T1000 (cell line): ENCODE measurements around the gene SUSD2.

Source experiments
- DNase-seq: peaks from one replicate; lab custom pipeline; 2025; ENCODE audit warnings: mixed read lengths; lab: John Stamatoyannopoulos, UW

Gene SUSD2

GRCh38 chr22:24153959-24154358 is 27.3 kb upstream of the SUSD2 start:
- DNase-seq, result no peak

DNA sequence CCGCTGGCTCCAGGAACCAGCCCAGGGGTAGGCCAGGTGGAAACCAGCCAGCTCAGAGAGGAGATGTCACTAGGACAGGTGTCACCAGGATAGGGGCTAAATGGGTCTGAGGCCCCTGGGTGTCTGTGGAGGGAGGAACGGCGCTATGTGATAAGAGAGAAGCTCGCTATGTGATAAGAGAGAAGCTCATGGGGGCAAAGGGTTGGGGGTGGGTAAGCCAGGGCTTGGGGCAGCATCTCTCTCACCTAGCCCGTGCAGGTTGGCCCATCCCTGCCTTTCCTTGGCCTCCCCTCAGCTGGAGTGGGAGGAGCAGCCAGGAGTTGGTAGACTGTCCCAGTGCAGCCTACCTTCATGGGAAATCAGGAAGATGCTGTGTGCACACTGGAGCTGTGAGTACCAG is 26.5 kb upstream of the SUSD2 start:
- no peak for DNase-seq

DNA sequence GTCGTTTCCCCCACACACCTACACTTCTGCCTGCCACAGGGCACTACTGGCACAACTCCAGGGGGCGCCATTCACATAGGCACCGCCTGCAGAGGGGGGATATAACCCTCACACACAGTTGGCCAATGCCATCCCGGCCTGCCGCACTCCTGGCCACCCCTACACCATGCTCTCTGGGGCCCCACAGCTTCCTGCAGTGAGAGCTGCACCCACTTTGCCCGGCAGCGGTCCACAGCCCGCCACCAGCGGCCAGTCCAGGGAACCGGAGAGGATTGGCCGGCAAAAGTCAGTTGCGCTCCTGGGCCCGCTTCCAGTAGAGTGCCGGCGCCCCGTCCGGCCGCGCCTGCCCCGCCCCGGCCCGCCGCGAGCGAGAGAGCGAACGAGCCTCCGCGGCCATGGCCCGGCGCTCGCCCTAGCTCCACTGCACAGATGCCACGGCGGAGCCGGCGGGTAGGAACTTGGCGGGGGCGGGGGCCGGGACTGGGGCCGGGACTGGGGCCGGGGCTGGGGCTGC is 25.6 kb upstream of the SUSD2 start:
- DNase-seq, result peak; percentile 33

- no peak for DNase-seq
Measured at GRCh38 chr22:24156141-24156912, 25.0 kb upstream of the SUSD2 start.

- DNase-seq, result peak; percentile 69
Measured at GRCh38 chr22:24156913-24157821, 24.1 kb upstream of the SUSD2 start.

- peak; percentile 15 for DNase-seq
Measured at GRCh38 chr22:24157822-24158135, 23.5 kb upstream of the SUSD2 start.

- no peak for DNase-seq
Measured at GRCh38 chr22:24159650-24160049, 21.6 kb upstream of the SUSD2 start.

- no peak for DNase-seq
Measured at GRCh38 chr22:24160546-24160945, 20.7 kb upstream of the SUSD2 start.

DNA sequence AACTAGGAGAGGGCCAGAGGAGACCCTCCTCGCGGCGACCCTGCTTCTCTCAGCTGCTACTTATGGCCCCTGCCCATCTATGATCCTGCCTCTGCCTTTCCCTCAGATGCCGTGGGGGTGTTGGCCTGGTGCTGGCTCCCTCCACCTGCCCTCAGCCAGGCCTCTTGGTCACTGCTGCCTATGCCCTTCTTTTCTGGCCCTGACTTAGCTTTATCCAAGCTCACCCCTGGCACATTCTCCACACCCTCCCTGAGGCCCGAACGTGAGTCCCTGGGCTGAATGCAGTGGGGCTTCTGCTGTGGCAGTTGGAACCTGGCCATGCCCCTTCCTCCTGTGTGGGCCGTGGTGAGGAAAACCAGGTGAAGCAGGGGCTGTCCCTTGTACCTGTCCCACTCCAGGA is 19.8 kb upstream of the SUSD2 start:
- no peak for DNase-seq

DNA sequence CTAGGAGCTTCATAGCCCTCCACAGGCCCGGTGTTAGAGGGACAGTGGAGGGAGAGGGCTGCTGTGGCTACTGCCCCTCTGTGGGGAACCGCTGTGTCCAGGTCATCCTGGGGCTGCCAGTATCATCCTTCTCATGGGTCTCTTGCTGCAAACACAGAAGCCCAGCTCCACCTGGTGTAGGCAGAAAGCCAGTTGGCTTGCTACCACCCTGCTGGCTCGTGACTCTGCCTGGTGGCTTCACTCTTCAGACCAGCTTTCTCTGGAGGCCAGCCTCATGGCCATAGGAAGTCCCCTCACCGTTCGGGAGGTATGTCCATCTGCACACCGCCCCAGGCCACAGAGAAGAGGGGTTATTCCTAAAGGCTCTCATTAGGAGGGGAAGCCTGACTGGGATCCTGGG is 19.4 kb upstream of the SUSD2 start:
- DNase-seq, result no peak

- DNase-seq, result no peak
Measured at GRCh38 chr22:24162436-24162835, 18.9 kb upstream of the SUSD2 start.

DNA sequence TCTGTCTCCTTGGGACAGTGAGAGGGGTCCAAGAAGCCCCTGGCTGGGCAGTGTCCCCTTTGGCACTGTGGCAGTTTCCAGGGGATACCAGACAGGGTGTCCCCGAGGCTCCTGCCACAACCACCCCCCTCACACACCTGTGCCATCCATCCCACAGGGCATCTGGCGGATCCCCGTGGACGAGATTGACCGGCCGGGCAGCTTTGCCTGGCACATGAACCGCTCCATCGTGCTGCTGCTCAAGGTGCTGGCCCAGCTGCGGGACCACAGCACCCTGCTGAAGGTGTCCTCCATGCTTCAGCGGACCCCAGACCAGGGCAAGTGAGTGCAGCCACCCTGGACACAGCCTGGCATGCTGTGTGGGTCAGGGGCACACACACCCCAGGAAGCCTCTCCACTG is 17.0 kb upstream of the SUSD2 start:
- DNase-seq, result no peak

- no peak for DNase-seq
Measured at GRCh38 chr22:24164940-24165339, 16.3 kb upstream of the SUSD2 start.

GRCh38 chr22:24165673-24166072 is 15.6 kb upstream of the SUSD2 start:
- DNase-seq, result no peak

DNA sequence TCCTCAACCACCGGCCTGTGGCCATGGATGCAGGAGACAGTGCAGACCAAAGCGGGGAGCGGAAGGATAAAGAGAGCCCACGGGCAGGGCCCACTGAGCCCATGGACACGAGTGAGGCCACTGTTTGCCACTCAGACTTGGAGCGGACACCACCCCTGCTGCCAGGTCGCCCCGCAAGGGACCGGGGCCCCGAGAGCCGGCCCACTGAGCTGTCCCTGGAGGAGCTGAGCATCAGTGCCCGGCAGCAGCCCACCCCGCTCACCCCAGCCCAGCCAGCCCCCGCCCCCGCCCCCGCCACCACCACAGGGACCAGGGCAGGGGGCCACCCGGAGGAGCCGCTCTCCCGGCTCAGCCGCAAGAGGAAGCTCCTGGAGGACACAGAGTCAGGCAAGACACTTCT is 14.5 kb upstream of the SUSD2 start:
- no peak for DNase-seq

DNA sequence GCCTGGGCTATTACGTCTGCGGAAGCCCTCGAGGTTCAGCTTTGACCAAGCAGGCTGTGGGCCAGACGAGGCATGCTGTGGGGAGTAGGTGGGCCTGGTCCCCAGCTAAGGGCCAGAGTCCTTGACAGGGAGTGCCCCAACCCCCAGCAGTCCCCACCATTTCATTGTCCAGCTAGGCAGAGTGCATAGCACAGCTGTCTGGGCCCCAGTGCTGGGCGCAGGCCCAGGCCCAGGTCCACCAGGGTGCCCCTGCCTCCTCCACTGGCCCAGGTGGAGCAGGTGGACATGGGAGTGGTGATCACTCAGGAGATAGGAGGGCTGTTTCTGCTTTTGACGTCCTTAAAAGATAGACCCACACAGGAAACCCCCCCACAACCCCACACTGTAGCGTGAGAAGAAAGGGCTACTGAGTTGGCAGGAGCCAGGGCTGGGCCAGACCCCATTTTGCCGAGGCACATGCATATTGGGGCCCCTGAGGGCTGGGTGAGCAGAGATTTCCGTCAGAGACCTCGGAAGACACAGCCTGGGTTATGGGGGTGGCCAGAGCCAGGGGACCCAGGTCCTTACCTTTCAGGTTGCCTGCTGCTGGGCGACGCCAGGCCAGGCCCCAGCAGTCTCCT is 11.7 kb upstream of the SUSD2 start:
- no peak for DNase-seq

DNA sequence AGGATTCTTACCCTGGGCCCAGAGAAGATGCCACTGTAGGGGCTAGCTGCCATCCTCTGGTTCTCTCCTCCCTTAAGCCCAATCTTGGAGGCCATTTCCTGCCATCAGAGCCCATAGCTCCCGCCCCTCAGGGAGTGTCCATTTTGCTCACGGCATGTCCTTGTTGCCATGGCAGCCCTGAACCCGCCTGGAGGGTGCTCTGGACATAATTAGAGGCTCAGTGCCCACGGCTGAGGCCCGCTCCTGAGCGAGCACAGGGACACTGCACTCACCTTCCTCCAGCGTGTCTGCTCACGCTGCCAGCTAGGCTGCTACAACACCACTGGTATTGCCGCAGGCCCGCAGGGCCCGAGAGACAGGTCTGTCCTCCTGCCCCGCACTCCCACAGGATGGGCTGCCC is 11.1 kb upstream of the SUSD2 start:
- DNase-seq, result no peak

DNA sequence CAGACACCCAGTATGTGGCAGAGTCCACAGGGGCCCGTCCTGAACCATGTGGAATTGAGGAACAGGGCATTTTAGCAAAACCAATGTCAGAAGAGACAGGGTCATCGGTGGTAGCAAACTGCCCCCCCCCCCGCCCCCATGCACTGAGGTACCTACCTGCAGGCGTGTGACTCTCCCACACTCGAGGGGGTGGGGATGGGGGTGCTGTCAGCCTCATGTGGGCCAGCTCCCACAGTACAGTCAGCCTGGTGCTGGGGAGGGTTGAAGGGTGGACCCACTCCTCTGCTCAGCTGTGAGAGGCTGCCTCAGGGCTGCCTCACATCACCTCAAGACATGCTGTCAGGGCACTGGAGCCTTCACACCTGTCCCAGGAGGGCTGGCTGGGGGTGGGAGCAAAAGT is 10.7 kb upstream of the SUSD2 start:
- DNase-seq, result no peak

DNA sequence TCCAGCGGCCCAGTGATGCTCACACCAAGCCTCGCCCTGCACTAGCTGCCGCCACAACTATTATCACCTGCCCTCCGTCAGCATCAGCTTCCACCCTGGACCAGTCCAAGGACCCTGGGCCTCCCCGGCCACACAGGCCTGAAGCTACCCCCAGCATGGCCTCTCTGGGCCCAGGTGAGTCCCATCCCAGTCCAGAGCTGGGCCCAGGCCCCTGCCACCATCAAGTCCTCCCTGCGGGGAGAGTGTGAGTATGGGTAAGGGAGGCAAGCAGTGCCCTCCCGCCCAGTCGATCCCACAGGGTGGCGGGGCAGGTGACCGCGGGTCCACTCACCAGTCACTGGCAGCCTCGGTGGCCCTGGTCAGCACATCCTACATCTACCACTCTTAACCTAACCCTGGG is 9.5 kb upstream of the SUSD2 start:
- no peak for DNase-seq

GRCh38 chr22:24175160-24175808 is 6.0 kb upstream of the SUSD2 start:
- peak; percentile 56 for DNase-seq

DNA sequence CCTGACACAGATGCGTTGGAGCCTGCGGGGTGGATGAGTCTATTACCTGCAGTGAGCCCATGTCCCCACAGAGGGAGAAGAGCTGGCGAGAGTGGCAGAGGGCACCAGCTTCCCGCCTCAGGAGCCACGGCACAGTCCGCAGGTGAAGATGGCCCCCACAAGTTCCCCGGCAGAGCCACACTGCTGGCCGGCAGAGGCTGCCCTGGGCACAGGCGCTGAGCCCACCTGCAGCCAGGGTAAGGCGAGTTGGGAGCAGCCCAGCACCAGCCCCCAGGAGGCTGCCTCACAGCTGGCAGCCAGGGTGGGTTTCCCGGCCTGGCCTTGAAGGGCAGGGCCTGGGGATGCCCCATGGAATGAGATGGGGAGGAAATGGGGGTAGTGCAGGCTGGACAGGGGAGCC is 5.2 kb upstream of the SUSD2 start:
- no peak for DNase-seq

DNA sequence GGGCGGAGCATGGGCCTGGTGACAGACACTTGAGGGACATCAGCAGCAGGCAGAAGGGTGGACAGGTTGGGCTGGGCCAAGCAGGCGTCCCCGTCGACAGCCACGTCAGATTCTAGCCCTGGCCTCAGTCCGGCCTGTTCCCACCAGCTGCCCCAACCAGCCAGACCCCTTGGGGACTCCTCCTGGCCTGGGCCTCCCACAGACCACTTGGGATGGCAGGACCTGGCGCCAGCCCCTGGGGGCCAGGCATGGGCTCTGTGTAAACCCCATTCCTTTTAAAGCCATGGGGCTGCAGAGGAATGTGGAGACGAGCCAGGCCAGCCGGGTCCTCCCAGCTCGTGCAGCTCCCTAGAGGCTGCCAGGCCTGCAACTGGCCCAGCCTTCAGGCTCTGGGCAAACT is 4.7 kb upstream of the SUSD2 start:
- DNase-seq, result no peak
